ENCODE data around the gene SUSD6.

DNA sequence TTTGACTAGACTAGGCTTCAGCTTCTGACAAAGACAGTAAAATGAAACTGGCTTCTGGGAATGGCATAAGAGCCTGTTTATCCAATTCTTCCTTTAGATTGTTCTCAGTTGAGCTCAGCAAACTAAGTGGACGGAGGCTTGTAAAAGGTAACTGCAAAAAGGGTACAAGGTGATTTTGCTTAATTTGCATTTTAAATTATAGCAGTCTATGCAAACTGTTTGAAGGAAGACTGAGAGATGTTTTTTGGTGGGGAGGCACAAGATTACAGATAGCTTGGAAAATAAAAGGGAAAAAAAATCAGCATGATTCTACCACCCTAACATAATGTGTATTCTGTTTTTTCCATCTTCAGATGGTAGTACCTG is 5.0 kb downstream of the SUSD6 start:
- TF ChIP-seq, protein P1, sequence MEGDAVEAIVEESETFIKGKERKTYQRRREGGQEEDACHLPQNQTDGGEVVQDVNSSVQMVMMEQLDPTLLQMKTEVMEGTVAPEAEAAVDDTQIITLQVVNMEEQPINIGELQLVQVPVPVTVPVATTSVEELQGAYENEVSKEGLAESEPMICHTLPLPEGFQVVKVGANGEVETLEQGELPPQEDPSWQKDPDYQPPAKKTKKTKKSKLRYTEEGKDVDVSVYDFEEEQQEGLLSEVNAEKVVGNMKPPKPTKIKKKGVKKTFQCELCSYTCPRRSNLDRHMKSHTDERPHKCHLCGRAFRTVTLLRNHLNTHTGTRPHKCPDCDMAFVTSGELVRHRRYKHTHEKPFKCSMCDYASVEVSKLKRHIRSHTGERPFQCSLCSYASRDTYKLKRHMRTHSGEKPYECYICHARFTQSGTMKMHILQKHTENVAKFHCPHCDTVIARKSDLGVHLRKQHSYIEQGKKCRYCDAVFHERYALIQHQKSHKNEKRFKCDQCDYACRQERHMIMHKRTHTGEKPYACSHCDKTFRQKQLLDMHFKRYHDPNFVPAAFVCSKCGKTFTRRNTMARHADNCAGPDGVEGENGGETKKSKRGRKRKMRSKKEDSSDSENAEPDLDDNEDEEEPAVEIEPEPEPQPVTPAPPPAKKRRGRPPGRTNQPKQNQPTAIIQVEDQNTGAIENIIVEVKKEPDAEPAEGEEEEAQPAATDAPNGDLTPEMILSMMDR (conservative IDR thresholded peaks at IDR 0.05; ENCODE audit: low read depth in 2 of 2): no peak
- no peak for TF ChIP-seq EZH2 (IDR thresholded peaks at IDR 0.05; ENCODE audit: low read depth, unreplicated experiment)
- TF ChIP-seq, protein P2, sequence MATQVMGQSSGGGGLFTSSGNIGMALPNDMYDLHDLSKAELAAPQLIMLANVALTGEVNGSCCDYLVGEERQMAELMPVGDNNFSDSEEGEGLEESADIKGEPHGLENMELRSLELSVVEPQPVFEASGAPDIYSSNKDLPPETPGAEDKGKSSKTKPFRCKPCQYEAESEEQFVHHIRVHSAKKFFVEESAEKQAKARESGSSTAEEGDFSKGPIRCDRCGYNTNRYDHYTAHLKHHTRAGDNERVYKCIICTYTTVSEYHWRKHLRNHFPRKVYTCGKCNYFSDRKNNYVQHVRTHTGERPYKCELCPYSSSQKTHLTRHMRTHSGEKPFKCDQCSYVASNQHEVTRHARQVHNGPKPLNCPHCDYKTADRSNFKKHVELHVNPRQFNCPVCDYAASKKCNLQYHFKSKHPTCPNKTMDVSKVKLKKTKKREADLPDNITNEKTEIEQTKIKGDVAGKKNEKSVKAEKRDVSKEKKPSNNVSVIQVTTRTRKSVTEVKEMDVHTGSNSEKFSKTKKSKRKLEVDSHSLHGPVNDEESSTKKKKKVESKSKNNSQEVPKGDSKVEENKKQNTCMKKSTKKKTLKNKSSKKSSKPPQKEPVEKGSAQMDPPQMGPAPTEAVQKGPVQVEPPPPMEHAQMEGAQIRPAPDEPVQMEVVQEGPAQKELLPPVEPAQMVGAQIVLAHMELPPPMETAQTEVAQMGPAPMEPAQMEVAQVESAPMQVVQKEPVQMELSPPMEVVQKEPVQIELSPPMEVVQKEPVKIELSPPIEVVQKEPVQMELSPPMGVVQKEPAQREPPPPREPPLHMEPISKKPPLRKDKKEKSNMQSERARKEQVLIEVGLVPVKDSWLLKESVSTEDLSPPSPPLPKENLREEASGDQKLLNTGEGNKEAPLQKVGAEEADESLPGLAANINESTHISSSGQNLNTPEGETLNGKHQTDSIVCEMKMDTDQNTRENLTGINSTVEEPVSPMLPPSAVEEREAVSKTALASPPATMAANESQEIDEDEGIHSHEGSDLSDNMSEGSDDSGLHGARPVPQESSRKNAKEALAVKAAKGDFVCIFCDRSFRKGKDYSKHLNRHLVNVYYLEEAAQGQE (IDR thresholded peaks at IDR 0.05; ENCODE audit: unreplicated experiment): no peak
- no peak for TF ChIP-seq POLR2AphosphoS5 (IDR thresholded peaks at IDR 0.05; ENCODE audit: low read depth)
- TF ChIP-seq CREB1 (CRISPR knock-in tag; IDR thresholded peaks at IDR 0.05; ENCODE audit: low read depth): no peak
- no peak for TF ChIP-seq EZH2phosphoT487 (IDR thresholded peaks at IDR 0.05; ENCODE audit: unreplicated experiment)
- TF ChIP-seq, protein P3, sequence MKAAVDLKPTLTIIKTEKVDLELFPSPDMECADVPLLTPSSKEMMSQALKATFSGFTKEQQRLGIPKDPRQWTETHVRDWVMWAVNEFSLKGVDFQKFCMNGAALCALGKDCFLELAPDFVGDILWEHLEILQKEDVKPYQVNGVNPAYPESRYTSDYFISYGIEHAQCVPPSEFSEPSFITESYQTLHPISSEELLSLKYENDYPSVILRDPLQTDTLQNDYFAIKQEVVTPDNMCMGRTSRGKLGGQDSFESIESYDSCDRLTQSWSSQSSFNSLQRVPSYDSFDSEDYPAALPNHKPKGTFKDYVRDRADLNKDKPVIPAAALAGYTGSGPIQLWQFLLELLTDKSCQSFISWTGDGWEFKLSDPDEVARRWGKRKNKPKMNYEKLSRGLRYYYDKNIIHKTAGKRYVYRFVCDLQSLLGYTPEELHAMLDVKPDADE (IDR thresholded peaks at IDR 0.05): no peak
- no peak for TF ChIP-seq NANOG (IDR thresholded peaks at IDR 0.05; ENCODE audit: borderline replicate concordance)
- TF ChIP-seq ZNF114 (CRISPR knock-in tag; IDR thresholded peaks at IDR 0.05): no peak
- no peak for TF ChIP-seq JUNB (IDR thresholded peaks at IDR 0.05; ENCODE audit: unreplicated experiment)
- no peak for TF ChIP-seq STAT1 (IDR thresholded peaks at IDR 0.05; ENCODE audit: unreplicated experiment)
- TF ChIP-seq ZNF331 (CRISPR knock-in tag; IDR thresholded peaks at IDR 0.05; ENCODE audit: low read depth): no peak
- TF ChIP-seq, protein P4, sequence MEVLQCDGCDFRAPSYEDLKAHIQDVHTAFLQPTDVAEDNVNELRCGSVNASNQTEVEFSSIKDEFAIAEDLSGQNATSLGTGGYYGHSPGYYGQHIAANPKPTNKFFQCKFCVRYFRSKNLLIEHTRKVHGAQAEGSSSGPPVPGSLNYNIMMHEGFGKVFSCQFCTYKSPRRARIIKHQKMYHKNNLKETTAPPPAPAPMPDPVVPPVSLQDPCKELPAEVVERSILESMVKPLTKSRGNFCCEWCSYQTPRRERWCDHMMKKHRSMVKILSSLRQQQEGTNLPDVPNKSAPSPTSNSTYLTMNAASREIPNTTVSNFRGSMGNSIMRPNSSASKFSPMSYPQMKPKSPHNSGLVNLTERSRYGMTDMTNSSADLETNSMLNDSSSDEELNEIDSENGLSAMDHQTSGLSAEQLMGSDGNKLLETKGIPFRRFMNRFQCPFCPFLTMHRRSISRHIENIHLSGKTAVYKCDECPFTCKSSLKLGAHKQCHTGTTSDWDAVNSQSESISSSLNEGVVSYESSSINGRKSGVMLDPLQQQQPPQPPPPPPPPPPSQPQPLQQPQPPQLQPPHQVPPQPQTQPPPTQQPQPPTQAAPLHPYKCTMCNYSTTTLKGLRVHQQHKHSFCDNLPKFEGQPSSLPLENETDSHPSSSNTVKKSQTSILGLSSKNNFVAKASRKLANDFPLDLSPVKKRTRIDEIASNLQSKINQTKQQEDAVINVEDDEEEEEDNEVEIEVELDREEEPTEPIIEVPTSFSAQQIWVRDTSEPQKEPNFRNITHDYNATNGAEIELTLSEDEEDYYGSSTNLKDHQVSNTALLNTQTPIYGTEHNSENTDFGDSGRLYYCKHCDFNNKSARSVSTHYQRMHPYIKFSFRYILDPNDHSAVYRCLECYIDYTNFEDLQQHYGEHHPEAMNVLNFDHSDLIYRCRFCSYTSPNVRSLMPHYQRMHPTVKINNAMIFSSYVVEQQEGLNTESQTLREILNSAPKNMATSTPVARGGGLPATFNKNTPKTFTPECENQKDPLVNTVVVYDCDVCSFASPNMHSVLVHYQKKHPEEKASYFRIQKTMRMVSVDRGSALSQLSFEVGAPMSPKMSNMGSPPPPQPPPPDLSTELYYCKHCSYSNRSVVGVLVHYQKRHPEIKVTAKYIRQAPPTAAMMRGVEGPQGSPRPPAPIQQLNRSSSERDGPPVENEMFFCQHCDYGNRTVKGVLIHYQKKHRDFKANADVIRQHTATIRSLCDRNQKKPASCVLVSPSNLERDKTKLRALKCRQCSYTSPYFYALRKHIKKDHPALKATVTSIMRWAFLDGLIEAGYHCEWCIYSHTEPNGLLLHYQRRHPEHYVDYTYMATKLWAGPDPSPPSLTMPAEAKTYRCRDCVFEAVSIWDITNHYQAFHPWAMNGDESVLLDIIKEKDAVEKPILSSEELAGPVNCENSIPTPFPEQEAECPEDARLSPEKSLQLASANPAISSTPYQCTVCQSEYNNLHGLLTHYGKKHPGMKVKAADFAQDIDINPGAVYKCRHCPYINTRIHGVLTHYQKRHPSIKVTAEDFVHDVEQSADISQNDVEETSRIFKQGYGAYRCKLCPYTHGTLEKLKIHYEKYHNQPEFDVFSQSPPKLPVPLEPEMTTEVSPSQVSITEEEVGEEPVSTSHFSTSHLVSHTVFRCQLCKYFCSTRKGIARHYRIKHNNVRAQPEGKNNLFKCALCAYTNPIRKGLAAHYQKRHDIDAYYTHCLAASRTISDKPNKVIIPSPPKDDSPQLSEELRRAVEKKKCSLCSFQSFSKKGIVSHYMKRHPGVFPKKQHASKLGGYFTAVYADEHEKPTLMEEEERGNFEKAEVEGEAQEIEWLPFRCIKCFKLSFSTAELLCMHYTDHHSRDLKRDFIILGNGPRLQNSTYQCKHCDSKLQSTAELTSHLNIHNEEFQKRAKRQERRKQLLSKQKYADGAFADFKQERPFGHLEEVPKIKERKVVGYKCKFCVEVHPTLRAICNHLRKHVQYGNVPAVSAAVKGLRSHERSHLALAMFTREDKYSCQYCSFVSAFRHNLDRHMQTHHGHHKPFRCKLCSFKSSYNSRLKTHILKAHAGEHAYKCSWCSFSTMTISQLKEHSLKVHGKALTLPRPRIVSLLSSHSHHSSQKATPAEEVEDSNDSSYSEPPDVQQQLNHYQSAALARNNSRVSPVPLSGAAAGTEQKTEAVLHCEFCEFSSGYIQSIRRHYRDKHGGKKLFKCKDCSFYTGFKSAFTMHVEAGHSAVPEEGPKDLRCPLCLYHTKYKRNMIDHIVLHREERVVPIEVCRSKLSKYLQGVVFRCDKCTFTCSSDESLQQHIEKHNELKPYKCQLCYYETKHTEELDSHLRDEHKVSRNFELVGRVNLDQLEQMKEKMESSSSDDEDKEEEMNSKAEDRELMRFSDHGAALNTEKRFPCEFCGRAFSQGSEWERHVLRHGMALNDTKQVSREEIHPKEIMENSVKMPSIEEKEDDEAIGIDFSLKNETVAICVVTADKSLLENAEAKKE (CRISPR knock-in tag; IDR thresholded peaks at IDR 0.05): no peak

All from GM23338 (cell line).